ENCODE data around the gene GCH1.

Gene GCH1

DNA sequence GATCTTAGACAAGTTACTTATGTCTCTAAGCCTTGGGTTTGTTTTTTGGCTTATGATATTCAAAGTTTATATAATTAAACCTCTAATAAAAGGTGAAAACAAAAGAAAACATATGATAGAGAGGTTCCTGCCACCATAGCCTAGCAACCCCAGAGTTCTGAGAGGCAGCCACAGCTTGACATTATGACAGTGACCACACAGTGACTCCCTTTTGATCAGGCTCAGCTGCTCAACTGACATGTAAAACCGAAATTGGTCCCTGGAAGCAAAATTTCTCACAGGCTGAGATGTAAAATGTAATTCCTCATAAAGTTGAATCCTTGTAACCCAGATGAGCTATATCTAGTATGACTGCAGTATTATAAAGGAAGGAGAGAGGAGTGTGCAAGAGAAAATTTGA is 108.5 kb downstream of the GCH1 start:
- no peak for DNase-seq

DNA sequence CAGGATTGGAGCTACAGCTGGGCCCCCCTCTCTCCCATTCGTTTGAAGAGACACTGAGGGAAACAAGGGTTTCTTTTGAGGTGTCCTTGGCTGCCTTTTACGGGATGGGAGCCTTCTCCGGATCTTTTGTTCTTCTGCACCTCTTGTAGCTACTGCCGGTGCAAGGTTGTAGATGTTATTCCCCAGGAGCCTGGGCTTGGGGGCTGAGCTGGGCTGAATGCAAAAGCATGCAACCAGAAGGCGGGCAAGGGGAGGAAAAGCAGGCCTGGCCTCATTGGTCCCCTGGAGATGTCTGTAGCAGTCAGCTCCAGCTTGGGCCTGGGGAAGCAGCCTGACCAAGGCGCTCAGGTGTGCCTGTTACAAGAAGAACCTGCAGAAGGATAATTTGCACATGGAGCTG is 110.3 kb downstream of the GCH1 start:
- no peak for DNase-seq
